Measurements from ENCODE around the gene ST8SIA5. TPM values are rescaled to one million over a fixed set of nuclear protein-coding genes. Genes with fewer than 3 reads are reported as not detected.

ST8SIA5 gene
- total and polyA plus RNA-seq, 8 donors = 0.09 to 0.43 (median 0.27) TPM

GRCh38 chr18:46700066-46700824, 56.6 kb downstream of the ST8SIA5 start:
- Histone ChIP-seq H3K4me3 (no peak overlapping the region), H3K27me3 (no peaks in the 10 kb centered on the region), H3K27ac (no peak overlapping the region), H3K4me1 (no peaks in the 10 kb centered on the region), H3K9me3 (no peaks in the 10 kb centered on the region), H3K36me3 (no peaks in the 10 kb centered on the region)
- ATAC-seq (no peak), DNase-seq (no peak)
- TF ChIP-seq CTCF (IDR thresholded peaks at IDR 0.05) = no peak
- intact Hi-C loops (cut with DNase I) = no loop called here

GRCh38 chr18:46696702-46697101, 60.2 kb downstream of the ST8SIA5 start:
- intact Hi-C loops (cut with DNase I) = no loop called here
- Histone ChIP-seq H3K27me3 (no peaks in the 10 kb centered on the region), H3K4me3 (no peak overlapping the region), H3K36me3 (no peaks in the 10 kb centered on the region), H3K9me3 (no peaks in the 10 kb centered on the region), H3K4me1 (no peaks in the 10 kb centered on the region), H3K27ac (no peak overlapping the region)
- no peak for TF ChIP-seq CTCF (IDR thresholded peaks at IDR 0.05)
- DNase-seq (no peak), ATAC-seq (no peak)

- DNase-seq (no peak), ATAC-seq (no peak)
- H3K9me3 ChIP-seq = no peaks in the 10 kb centered on the region
- TF ChIP-seq CTCF (IDR thresholded peaks at IDR 0.05) = no peak
- no peaks in the 10 kb centered on the region for H3K36me3 ChIP-seq
- H3K27ac ChIP-seq = no peak overlapping the region
- H3K4me3 ChIP-seq = no peak overlapping the region
- intact Hi-C loops (cut with DNase I) = no loop called here
- no peaks in the 10 kb centered on the region for H3K4me1 ChIP-seq
- H3K27me3 ChIP-seq = no peaks in the 10 kb centered on the region
Observed at GRCh38 chr18:46696268-46696667, 60.6 kb downstream of the ST8SIA5 start.

- Histone ChIP-seq H3K4me3 (no peak overlapping the region), H3K27ac (no peak overlapping the region), H3K36me3 (no peaks in the 10 kb centered on the region), H3K9me3 (no peaks in the 10 kb centered on the region), H3K4me1 (no peaks in the 10 kb centered on the region), H3K27me3 (no peaks in the 10 kb centered on the region)
- ATAC-seq = no peak
- no peak for DNase-seq
- intact Hi-C loops (cut with DNase I) = no loop called here
- TF ChIP-seq CTCF (IDR thresholded peaks at IDR 0.05) = no peak
Observed at GRCh38 chr18:46693996-46694395, 62.9 kb downstream of the ST8SIA5 start.

- no peaks in the 10 kb centered on the region for H3K4me1 ChIP-seq
- ATAC-seq = no peak
- no peak for TF ChIP-seq CTCF (IDR thresholded peaks at IDR 0.05)
Observed at GRCh38 chr18:46688853-46689525, 67.9 kb downstream of the ST8SIA5 start.

More at GRCh38 chr18:46688853-46689525, 67.9 kb downstream of the ST8SIA5 start:
- no peaks in the 10 kb centered on the region for H3K27me3 ChIP-seq
- H3K27ac ChIP-seq = no peak overlapping the region
- H3K36me3 ChIP-seq = no peaks in the 10 kb centered on the region
- no peaks in the 10 kb centered on the region for H3K9me3 ChIP-seq
- no peak overlapping the region for H3K4me3 ChIP-seq
- no peak for DNase-seq
- intact Hi-C loops (cut with DNase I) = no loop called here
